Trophoblast cell (in vitro differentiated cells and primary cell): ENCODE data around the gene DENND5A.

Source experiments
- DNase-seq, 2 donors: peaks; one replicate each; pipeline ENCODE4 v3.0.0-alpha.2; 2016
- H2AFZ ChIP-seq: 2 replicates; pipeline ENCODE4 v1.6.1; 2013; ENCODE audit warnings: low read length, moderate library complexity, mild to moderate bottlenecking; ENCODE audit not compliant: insufficient read depth, poor library complexity
- H2AK5ac ChIP-seq: 2 replicates; pipeline ENCODE4 v1.6.1; 2013; ENCODE audit warnings: mild to moderate bottlenecking, low read length
- H2BK120ac ChIP-seq: 2 replicates; pipeline ENCODE4 v1.6.1; 2013; ENCODE audit warnings: low read length, mild to moderate bottlenecking, moderate library complexity; ENCODE audit not compliant: insufficient read depth, poor library complexity
- H2BK12ac ChIP-seq: 2 replicates; pipeline ENCODE4 v1.6.1; 2013; ENCODE audit warnings: mild to moderate bottlenecking, low read length, moderate library complexity
- H2BK5ac ChIP-seq: 2 replicates; pipeline ENCODE4 v1.6.1; 2013; ENCODE audit warnings: low read length, low read depth, moderate library complexity, mild to moderate bottlenecking; ENCODE audit not compliant: poor library complexity
- H3K14ac ChIP-seq: 2 replicates; pipeline ENCODE4 v1.6.1; 2013; ENCODE audit warnings: mild to moderate bottlenecking, low read length
- H3K18ac ChIP-seq: 2 replicates; pipeline ENCODE4 v1.6.1; 2013; ENCODE audit warnings: mild to moderate bottlenecking, low read length
- H3K23ac ChIP-seq: 2 replicates; pipeline ENCODE4 v1.6.1; 2013; ENCODE audit warnings: low read length
- H3K27ac ChIP-seq: 2 replicates; pipeline ENCODE4 v1.5.1; 2013; ENCODE audit warnings: low read depth, mild to moderate bottlenecking, inconsistent platforms, low read length, moderate library complexity
- H3K27me3 ChIP-seq: 2 replicates; pipeline ENCODE4 v1.6.1; 2013; ENCODE audit warnings: inconsistent platforms, mild to moderate bottlenecking, low read length, moderate library complexity; ENCODE audit not compliant: insufficient read depth
- H3K36me3 ChIP-seq, 2 experiments: 1 replicate in 1 of 2; 2 replicates in 1 of 2; pipeline ENCODE4 v1.6.1; 2013; ENCODE audit warnings: low read length in 2 of 2, mild to moderate bottlenecking in 2 of 2, moderate library complexity in 1 of 2; ENCODE audit not compliant: insufficient read depth in 2 of 2, control insufficient read depth in 1 of 2
- H3K4ac ChIP-seq: 2 replicates; pipeline ENCODE4 v1.6.1; 2013; ENCODE audit warnings: low read depth, mild to moderate bottlenecking, low read length, moderate library complexity
- H3K4me1 ChIP-seq, 2 experiments: 1 replicate in 1 of 2; 2 replicates in 1 of 2; pipeline ENCODE4 v1.6.1; 2013; ENCODE audit warnings: low read length in 2 of 2, mild to moderate bottlenecking in 2 of 2, moderate library complexity in 1 of 2; ENCODE audit not compliant: insufficient read depth in 2 of 2, control insufficient read depth in 1 of 2
- H3K4me2 ChIP-seq: 2 replicates; pipeline ENCODE4 v1.6.1; 2013; ENCODE audit warnings: inconsistent platforms, mild to moderate bottlenecking, low read length, moderate library complexity
- H3K4me3 ChIP-seq: 2 replicates; pipeline ENCODE4 v1.5.1; 2013; ENCODE audit warnings: mild to moderate bottlenecking, low read depth, low read length, inconsistent platforms
- H3K79me1 ChIP-seq: one replicate; pipeline ENCODE4 v1.6.1; 2013; ENCODE audit warnings: low read length
- H3K79me2 ChIP-seq: 2 replicates; pipeline ENCODE4 v1.6.1; 2013; ENCODE audit warnings: low read length, mild to moderate bottlenecking; ENCODE audit not compliant: control insufficient read depth, insufficient read depth, poor library complexity
- H3K9ac ChIP-seq: 2 replicates; pipeline ENCODE4 v1.6.1; 2013; ENCODE audit warnings: mild to moderate bottlenecking, low read length
- H3K9me3 ChIP-seq: 2 replicates; pipeline ENCODE4 v1.6.1; 2013; ENCODE audit warnings: low read depth, mild to moderate bottlenecking, control low read depth, inconsistent platforms, low read length; ENCODE audit not compliant: insufficient read depth
- H4K12ac ChIP-seq: 2 replicates; pipeline ENCODE4 v1.6.1; 2013; ENCODE audit warnings: low read depth, mild to moderate bottlenecking, low read length, moderate library complexity
- H4K8ac ChIP-seq: 2 replicates; pipeline ENCODE4 v1.6.1; 2013; ENCODE audit warnings: low read depth, mild to moderate bottlenecking, low read length, moderate library complexity
- H4K91ac ChIP-seq: one replicate; pipeline ENCODE4 v1.6.1; 2013; ENCODE audit warnings: low read depth, mild to moderate bottlenecking, low read length, moderate library complexity
- WGBS: extraction: QIAGEN DNeasy Blood & Tissue Kit; methylation state at CpG from one replicate; pipeline ENCODE4 v1.1.7; 2013; ENCODE audit warnings: missing lambda C conversion rate; ENCODE audit not compliant: insufficient read length, insufficient coverage; ENCODE audit errors: extremely low coverage; 5-methylcytosine and 5-hydroxymethylcytosine counted together

Gene DENND5A

GRCh38 chr11:9254416-9254815, 10.7 kb downstream of the DENND5A start:
- H4K8ac ChIP-seq, result no peak overlapping the region
- H3K27me3 ChIP-seq, result no peaks in the 10 kb centered on the region
- no peak overlapping the region for H2AFZ ChIP-seq
- H3K9me3 ChIP-seq, result no peaks in the 10 kb centered on the region
- no peak overlapping the region for H2BK12ac ChIP-seq
- no peak overlapping the region for H4K12ac ChIP-seq
- H3K9ac ChIP-seq, result no peak overlapping the region
- no peak overlapping the region for H3K4me3 ChIP-seq
- H3K79me2 ChIP-seq, result peaks cover 8% of the 10 kb centered on the region
- no peak overlapping the region for H2BK5ac ChIP-seq
- DNase-seq, result no peak
- H3K18ac ChIP-seq, result no peak overlapping the region
- peaks cover 4% of the 10 kb centered on the region in 2 experiments for H3K36me3 ChIP-seq
- H4K91ac ChIP-seq, result no peak overlapping the region
- H3K4ac ChIP-seq, result no peak overlapping the region
- H3K23ac ChIP-seq, result no peak overlapping the region
- no peak overlapping the region for H2BK120ac ChIP-seq
- no peak overlapping the region for H3K14ac ChIP-seq
- WGBS, result no CpG with 5 or more reads among the region's 3 CpGs
- H3K79me1 ChIP-seq, result no peaks in the 10 kb centered on the region
- no peak overlapping the region for H3K27ac ChIP-seq
- H3K4me1 ChIP-seq, result peaks cover 0 to 2% of the 10 kb centered on the region in 2 experiments
- no peak overlapping the region for H2AK5ac ChIP-seq
- no peak overlapping the region for H3K4me2 ChIP-seq

- H2BK5ac ChIP-seq, result no peak overlapping the region
- H4K91ac ChIP-seq, result no peak overlapping the region
- H3K36me3 ChIP-seq, result peaks cover 4% of the 10 kb centered on the region in 2 experiments
- H3K14ac ChIP-seq, result no peak overlapping the region
- H3K4me3 ChIP-seq, result no peak overlapping the region
- DNase-seq, result no peak
- H3K4me1 ChIP-seq, result peaks cover 3 to 4% of the 10 kb centered on the region in 2 experiments
- H4K8ac ChIP-seq, result no peak overlapping the region
- no peak overlapping the region for H2AFZ ChIP-seq
- no peak overlapping the region for H3K4me2 ChIP-seq
- no CpG with 5 or more reads among the region's 3 CpGs for WGBS
- H3K18ac ChIP-seq, result no peak overlapping the region
- no peak overlapping the region for H2AK5ac ChIP-seq
- H3K27ac ChIP-seq, result no peak overlapping the region
- peaks cover 8% of the 10 kb centered on the region for H3K79me2 ChIP-seq
- H3K27me3 ChIP-seq, result no peaks in the 10 kb centered on the region
- H3K9me3 ChIP-seq, result no peaks in the 10 kb centered on the region
- no peak overlapping the region for H4K12ac ChIP-seq
- H2BK120ac ChIP-seq, result no peak overlapping the region
- no peaks in the 10 kb centered on the region for H3K79me1 ChIP-seq
- H2BK12ac ChIP-seq, result no peak overlapping the region
- peak overlapping the region; percentile 40 for H3K4ac ChIP-seq
- H3K23ac ChIP-seq, result no peak overlapping the region
- H3K9ac ChIP-seq, result no peak overlapping the region
Measured at GRCh38 chr11:9253086-9253485, 12.1 kb downstream of the DENND5A start.

DNA sequence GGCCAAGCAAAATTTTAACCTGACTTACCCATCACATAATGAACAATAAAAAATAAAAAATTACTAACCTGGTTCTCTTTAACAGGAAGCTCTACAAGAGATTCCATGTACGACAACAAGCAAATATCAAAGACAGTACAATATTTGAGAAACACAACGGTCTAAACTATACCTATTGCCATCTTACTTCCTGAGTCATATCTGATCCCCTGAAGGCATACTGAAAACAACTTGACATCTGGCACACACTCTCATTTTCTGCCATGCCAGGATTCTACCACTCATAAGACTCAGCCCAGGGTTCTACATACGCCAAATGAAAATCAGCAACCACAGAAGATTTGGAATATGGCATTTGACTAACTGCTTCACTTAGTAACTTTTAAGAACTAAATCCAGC, 13.8 kb downstream of the DENND5A start:
- no peak overlapping the region for H2AK5ac ChIP-seq
- H3K27ac ChIP-seq, result no peak overlapping the region
- no peak overlapping the region for H3K14ac ChIP-seq
- DNase-seq, result peak in 1 of 2 donors; percentile 54
- no peaks in the 10 kb centered on the region for H3K27me3 ChIP-seq
- no peak overlapping the region for H2AFZ ChIP-seq
- no peak overlapping the region for H4K8ac ChIP-seq
- H3K4me3 ChIP-seq, result no peak overlapping the region
- H2BK12ac ChIP-seq, result no peak overlapping the region
- H2BK5ac ChIP-seq, result no peak overlapping the region
- H3K79me1 ChIP-seq, result no peaks in the 10 kb centered on the region
- H3K4me2 ChIP-seq, result no peak overlapping the region
- H3K9ac ChIP-seq, result no peak overlapping the region
- peak overlapping the region; percentile 54 for H3K4ac ChIP-seq
- H3K18ac ChIP-seq, result no peak overlapping the region
- peaks cover 4% of the 10 kb centered on the region in 2 experiments for H3K36me3 ChIP-seq
- no peak overlapping the region for H4K12ac ChIP-seq
- no peak overlapping the region for H3K23ac ChIP-seq
- WGBS, result no CpG with 5 or more reads among the region's 3 CpGs
- H3K9me3 ChIP-seq, result no peaks in the 10 kb centered on the region
- H4K91ac ChIP-seq, result no peak overlapping the region
- H2BK120ac ChIP-seq, result no peak overlapping the region
- peaks cover 3 to 6% of the 10 kb centered on the region in 2 experiments for H3K4me1 ChIP-seq
- H3K79me2 ChIP-seq, result peaks cover 8% of the 10 kb centered on the region

DNA sequence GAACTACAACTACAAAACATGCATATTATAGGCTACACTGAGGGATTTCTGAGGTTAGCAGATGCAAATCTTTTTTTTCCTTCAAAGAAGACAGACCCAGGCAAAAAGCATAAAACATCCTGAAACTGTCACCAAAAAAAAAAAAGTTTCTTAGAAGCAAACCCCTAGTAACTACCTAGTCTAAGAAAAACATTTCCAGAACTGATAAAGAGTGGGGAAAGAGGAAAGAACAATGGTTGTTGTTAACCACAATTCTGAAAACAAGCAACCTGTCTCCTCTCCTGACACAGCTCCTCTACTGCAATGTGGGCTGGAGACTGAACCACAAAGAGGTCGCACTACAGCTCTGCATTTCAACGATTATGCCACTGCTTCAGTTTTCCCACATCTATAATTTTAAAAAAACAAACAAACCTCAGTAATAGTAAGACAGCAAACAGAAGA, 15.0 kb downstream of the DENND5A start:
- H2BK12ac ChIP-seq, result no peak overlapping the region
- H4K12ac ChIP-seq, result no peak overlapping the region
- peak overlapping the region; percentile 21 for H3K27ac ChIP-seq
- no peak overlapping the region for H2BK120ac ChIP-seq
- no peak overlapping the region for H3K18ac ChIP-seq
- H3K79me1 ChIP-seq, result no peaks in the 10 kb centered on the region
- no peak overlapping the region for H3K14ac ChIP-seq
- H3K9ac ChIP-seq, result no peak overlapping the region
- WGBS, result no CpG with 5 or more reads among the region's 2 CpGs
- no peak overlapping the region for H3K4ac ChIP-seq
- H4K8ac ChIP-seq, result no peak overlapping the region
- H3K4me2 ChIP-seq, result no peak overlapping the region
- no peak overlapping the region for H4K91ac ChIP-seq
- H3K9me3 ChIP-seq, result no peaks in the 10 kb centered on the region
- no peak overlapping the region for H2AK5ac ChIP-seq
- peaks cover 10% of the 10 kb centered on the region for H3K79me2 ChIP-seq
- H3K27me3 ChIP-seq, result no peaks in the 10 kb centered on the region
- H3K4me3 ChIP-seq, result no peak overlapping the region
- H3K4me1 ChIP-seq, result peaks cover 3 to 6% of the 10 kb centered on the region in 2 experiments
- H3K36me3 ChIP-seq, result peaks cover 0 to 1% of the 10 kb centered on the region in 2 experiments
- no peak overlapping the region for H3K23ac ChIP-seq
- H2BK5ac ChIP-seq, result no peak overlapping the region
- DNase-seq, result no peak
- no peak overlapping the region for H2AFZ ChIP-seq
